H1 (cell line): Measurements from ENCODE around the gene HACD4. TPM values are rescaled to one million over a fixed set of nuclear protein-coding genes. Genes with fewer than 3 reads are reported as not detected.

Experiments
- CBX8 ChIP-seq: fragments of 300-800, 300-1000 bp; sonication (generic); IDR thresholded peaks from 2 replicates; pipeline ENCODE4 v1.7.1; 2016; ENCODE audit warnings: low read depth, low read length, borderline replicate concordance
- EZH2 ChIP-seq: fragments of 200-600 bp; sonication (generic); IDR thresholded peaks from 2 replicates; pipeline ENCODE4 v1.7.1; 2012; ENCODE audit warnings: low read depth, mild to moderate bottlenecking, moderate library complexity, low read length, inconsistent platforms; ENCODE audit not compliant: severe bottlenecking
- FOSL1 ChIP-seq: IDR thresholded peaks from 2 replicates; pipeline ENCODE4 v1.6.1; 2011; ENCODE audit warnings: mild to moderate bottlenecking, low read depth, low read length, moderate library complexity; ENCODE audit not compliant: insufficient read depth
- RNF2 ChIP-seq: fragments of 200-900, 300-1000 bp; sonication (generic); IDR thresholded peaks from 2 replicates; pipeline ENCODE4 v1.7.1; 2016; ENCODE audit warnings: borderline replicate concordance, low read depth, mild to moderate bottlenecking, antibody characterized with exemption, low read length; ENCODE audit not compliant: poor library complexity, severe bottlenecking; ENCODE audit errors: missing control alignments
- SIN3A ChIP-seq, 2 experiments: IDR thresholded peaks in 1 of 2; conservative IDR thresholded peaks in 1 of 2; 2 replicates each; pipeline ENCODE4 v1.6.1; 2011 to 2012; ENCODE audit warnings: low read length in 2 of 2, improper control_type of control experiment in 1 of 2, low read depth in 1 of 2, mild to moderate bottlenecking in 1 of 2
- SP4 ChIP-seq: IDR thresholded peaks from 2 replicates; pipeline ENCODE4 v1.6.1; 2012; ENCODE audit warnings: low read length, inconsistent platforms
- polyA plus RNA-seq, 7 experiments: library from polyadenylated mRNA; depleted of rRNA in 3 of 7; stranded (reverse) in 5 of 7; unstranded in 2 of 7; fragments of >200 nt in 5 of 7; fragments of 200-250 nt in 2 of 7; gene quantifications; 1 replicate in 5 of 7; 2 replicates in 1 of 7; 4 replicates in 1 of 7; pipeline versions ENCODE4 v1.2.1 to v1.2.3, GENCODE V29; 2011 to 2013; ENCODE audit warnings: missing spikeins in 2 of 7, mixed read lengths in 2 of 7
- total RNA-seq: library from RNA; stranded (reverse); fragmentation: NEBNext Ultra II Directional; extraction: Animal tissue kit (Norgen Biotek cat#: 25700); gene quantifications from 2 replicates; pipeline ENCODE4 v1.2.1, GENCODE V29; 2021
- TF ChIP-seq, protein P1 (sequence below): fragments of 300-600 bp; sonication (generic); IDR thresholded peaks from 2 replicates; pipeline ENCODE4 v1.7.1; 2012; ENCODE audit warnings: low read length, moderate library complexity, mild to moderate bottlenecking, inconsistent platforms; ENCODE audit not compliant: insufficient replicate concordance
- TF ChIP-seq, protein P2 (sequence below), 3 experiments: IDR thresholded peaks; 1 replicate in 2 of 3; 2 replicates in 1 of 3; pipeline versions ENCODE4 v1.5.1 to v1.6.1; 2011; ENCODE audit warnings: low read length in 3 of 3, mild to moderate bottlenecking in 3 of 3, inconsistent platforms in 2 of 3, low read depth in 1 of 3, moderate library complexity in 1 of 3; ENCODE audit not compliant: insufficient read depth in 1 of 3; ENCODE audit errors: control extremely low read depth in 1 of 3

HACD4 gene
- total and polyA plus RNA-seq, 2 of the 8 experiments (the other 6 are each of a cell fraction or from before 2014, with no cell fraction given): 0.65 to 0.86 TPM

DNA sequence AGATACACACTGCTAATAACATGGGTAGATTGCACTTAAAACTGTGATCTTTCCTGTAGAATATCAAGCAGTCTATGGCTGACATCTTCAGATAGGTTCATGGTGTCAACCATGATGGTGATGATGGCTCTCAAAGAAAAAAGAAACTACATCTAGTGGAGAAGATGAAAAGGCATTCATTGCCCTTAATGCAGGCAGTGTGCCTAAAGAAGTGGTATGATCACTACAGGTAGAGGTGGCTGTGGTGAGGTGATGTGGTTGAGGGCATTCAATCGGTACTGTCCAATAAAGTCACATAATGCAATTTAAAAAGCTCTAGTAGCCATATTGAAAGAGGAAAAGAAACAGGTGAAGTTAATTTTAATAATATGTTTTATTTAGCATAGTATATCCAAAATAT lies 49.4 kb upstream of the HACD4 start (continued):
- TF ChIP-seq, protein P1, sequence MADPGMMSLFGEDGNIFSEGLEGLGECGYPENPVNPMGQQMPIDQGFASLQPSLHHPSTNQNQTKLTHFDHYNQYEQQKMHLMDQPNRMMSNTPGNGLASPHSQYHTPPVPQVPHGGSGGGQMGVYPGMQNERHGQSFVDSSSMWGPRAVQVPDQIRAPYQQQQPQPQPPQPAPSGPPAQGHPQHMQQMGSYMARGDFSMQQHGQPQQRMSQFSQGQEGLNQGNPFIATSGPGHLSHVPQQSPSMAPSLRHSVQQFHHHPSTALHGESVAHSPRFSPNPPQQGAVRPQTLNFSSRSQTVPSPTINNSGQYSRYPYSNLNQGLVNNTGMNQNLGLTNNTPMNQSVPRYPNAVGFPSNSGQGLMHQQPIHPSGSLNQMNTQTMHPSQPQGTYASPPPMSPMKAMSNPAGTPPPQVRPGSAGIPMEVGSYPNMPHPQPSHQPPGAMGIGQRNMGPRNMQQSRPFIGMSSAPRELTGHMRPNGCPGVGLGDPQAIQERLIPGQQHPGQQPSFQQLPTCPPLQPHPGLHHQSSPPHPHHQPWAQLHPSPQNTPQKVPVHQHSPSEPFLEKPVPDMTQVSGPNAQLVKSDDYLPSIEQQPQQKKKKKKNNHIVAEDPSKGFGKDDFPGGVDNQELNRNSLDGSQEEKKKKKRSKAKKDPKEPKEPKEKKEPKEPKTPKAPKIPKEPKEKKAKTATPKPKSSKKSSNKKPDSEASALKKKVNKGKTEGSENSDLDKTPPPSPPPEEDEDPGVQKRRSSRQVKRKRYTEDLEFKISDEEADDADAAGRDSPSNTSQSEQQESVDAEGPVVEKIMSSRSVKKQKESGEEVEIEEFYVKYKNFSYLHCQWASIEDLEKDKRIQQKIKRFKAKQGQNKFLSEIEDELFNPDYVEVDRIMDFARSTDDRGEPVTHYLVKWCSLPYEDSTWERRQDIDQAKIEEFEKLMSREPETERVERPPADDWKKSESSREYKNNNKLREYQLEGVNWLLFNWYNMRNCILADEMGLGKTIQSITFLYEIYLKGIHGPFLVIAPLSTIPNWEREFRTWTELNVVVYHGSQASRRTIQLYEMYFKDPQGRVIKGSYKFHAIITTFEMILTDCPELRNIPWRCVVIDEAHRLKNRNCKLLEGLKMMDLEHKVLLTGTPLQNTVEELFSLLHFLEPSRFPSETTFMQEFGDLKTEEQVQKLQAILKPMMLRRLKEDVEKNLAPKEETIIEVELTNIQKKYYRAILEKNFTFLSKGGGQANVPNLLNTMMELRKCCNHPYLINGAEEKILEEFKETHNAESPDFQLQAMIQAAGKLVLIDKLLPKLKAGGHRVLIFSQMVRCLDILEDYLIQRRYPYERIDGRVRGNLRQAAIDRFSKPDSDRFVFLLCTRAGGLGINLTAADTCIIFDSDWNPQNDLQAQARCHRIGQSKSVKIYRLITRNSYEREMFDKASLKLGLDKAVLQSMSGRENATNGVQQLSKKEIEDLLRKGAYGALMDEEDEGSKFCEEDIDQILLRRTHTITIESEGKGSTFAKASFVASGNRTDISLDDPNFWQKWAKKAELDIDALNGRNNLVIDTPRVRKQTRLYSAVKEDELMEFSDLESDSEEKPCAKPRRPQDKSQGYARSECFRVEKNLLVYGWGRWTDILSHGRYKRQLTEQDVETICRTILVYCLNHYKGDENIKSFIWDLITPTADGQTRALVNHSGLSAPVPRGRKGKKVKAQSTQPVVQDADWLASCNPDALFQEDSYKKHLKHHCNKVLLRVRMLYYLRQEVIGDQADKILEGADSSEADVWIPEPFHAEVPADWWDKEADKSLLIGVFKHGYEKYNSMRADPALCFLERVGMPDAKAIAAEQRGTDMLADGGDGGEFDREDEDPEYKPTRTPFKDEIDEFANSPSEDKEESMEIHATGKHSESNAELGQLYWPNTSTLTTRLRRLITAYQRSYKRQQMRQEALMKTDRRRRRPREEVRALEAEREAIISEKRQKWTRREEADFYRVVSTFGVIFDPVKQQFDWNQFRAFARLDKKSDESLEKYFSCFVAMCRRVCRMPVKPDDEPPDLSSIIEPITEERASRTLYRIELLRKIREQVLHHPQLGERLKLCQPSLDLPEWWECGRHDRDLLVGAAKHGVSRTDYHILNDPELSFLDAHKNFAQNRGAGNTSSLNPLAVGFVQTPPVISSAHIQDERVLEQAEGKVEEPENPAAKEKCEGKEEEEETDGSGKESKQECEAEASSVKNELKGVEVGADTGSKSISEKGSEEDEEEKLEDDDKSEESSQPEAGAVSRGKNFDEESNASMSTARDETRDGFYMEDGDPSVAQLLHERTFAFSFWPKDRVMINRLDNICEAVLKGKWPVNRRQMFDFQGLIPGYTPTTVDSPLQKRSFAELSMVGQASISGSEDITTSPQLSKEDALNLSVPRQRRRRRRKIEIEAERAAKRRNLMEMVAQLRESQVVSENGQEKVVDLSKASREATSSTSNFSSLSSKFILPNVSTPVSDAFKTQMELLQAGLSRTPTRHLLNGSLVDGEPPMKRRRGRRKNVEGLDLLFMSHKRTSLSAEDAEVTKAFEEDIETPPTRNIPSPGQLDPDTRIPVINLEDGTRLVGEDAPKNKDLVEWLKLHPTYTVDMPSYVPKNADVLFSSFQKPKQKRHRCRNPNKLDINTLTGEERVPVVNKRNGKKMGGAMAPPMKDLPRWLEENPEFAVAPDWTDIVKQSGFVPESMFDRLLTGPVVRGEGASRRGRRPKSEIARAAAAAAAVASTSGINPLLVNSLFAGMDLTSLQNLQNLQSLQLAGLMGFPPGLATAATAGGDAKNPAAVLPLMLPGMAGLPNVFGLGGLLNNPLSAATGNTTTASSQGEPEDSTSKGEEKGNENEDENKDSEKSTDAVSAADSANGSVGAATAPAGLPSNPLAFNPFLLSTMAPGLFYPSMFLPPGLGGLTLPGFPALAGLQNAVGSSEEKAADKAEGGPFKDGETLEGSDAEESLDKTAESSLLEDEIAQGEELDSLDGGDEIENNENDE: no peak
- no peak for TF ChIP-seq EZH2
- TF ChIP-seq, protein P2, sequence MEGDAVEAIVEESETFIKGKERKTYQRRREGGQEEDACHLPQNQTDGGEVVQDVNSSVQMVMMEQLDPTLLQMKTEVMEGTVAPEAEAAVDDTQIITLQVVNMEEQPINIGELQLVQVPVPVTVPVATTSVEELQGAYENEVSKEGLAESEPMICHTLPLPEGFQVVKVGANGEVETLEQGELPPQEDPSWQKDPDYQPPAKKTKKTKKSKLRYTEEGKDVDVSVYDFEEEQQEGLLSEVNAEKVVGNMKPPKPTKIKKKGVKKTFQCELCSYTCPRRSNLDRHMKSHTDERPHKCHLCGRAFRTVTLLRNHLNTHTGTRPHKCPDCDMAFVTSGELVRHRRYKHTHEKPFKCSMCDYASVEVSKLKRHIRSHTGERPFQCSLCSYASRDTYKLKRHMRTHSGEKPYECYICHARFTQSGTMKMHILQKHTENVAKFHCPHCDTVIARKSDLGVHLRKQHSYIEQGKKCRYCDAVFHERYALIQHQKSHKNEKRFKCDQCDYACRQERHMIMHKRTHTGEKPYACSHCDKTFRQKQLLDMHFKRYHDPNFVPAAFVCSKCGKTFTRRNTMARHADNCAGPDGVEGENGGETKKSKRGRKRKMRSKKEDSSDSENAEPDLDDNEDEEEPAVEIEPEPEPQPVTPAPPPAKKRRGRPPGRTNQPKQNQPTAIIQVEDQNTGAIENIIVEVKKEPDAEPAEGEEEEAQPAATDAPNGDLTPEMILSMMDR (IDR thresholded peaks at IDR 0.05; ENCODE audit: control extremely low read depth in 1 of 3, insufficient read depth in 1 of 3, low read depth in 1 of 3, low read length in 3 of 3): no peak
- TF ChIP-seq RNF2: no peak
- TF ChIP-seq CBX8: no peak
- TF ChIP-seq FOSL1: no peak
- no peak for TF ChIP-seq SIN3A (conservative IDR thresholded peaks at IDR 0.05 in 1 of 2, IDR thresholded peaks at IDR 0.05 in 1 of 2; ENCODE audit: low read depth in 1 of 2, low read length in 2 of 2)
- no peak for TF ChIP-seq SP4
